CD14-positive monocyte (primary cell): ENCODE measurements around the gene SLC24A3. TPM values are rescaled to one million over a fixed set of nuclear protein-coding genes. Genes with fewer than 3 reads are reported as not detected.

Source experiments
- DNase-seq, 3 donors: peaks; one replicate each; pipeline ENCODE4 v3.0.0-alpha.2; 2011 to 2022
- H2AFZ ChIP-seq: 2 replicates; pipeline ENCODE4 v1.6.0; 2012; ENCODE audit warnings: mild to moderate bottlenecking, low read depth, low read length, inconsistent platforms; ENCODE audit not compliant: insufficient read depth, poor library complexity, severe bottlenecking
- H3K27ac ChIP-seq, 2 donors: 1 replicate in 1 of 2; 2 replicates in 1 of 2; pipeline ENCODE4 v1.5.1; 2012 to 2013; ENCODE audit warnings: low read length in 2 of 2, control low read depth in 1 of 2, inconsistent platforms in 1 of 2, low read depth in 1 of 2, mild to moderate bottlenecking in 1 of 2
- H3K27me3 ChIP-seq, 2 donors: one replicate each; pipeline versions ENCODE4 v1.6.0 to v1.6.1; 2011 to 2013; ENCODE audit warnings: low read length in 2 of 2; ENCODE audit not compliant: control insufficient read depth in 2 of 2, insufficient read depth in 2 of 2
- H3K36me3 ChIP-seq, 2 donors: replicated peaks in 1 of 2; 1 replicate in 1 of 2; 2 replicates in 1 of 2; pipeline versions ENCODE4 v1.5.1 to v1.6.1; 2012 to 2013; ENCODE audit warnings: low read length in 2 of 2, control low read depth in 1 of 2, inconsistent platforms in 1 of 2, mild to moderate bottlenecking in 1 of 2; ENCODE audit not compliant: insufficient read depth in 2 of 2, control insufficient read depth in 1 of 2
- H3K4me1 ChIP-seq, 2 donors: 1 replicate in 1 of 2; 2 replicates in 1 of 2; pipeline versions ENCODE4 v1.5.1 to v1.6.1; 2012 to 2013; ENCODE audit warnings: low read length in 2 of 2, control low read depth in 1 of 2, inconsistent platforms in 1 of 2, mild to moderate bottlenecking in 1 of 2, moderate library complexity in 1 of 2; ENCODE audit not compliant: insufficient read depth in 2 of 2, control insufficient read depth in 1 of 2
- H3K4me2 ChIP-seq: replicated peaks from 2 replicates; pipeline ENCODE3; 2012; ENCODE audit warnings: low read length, moderate library complexity, mild to moderate bottlenecking; ENCODE audit not compliant: poor library complexity, severe bottlenecking; ENCODE audit errors: extremely low read depth
- H3K4me3 ChIP-seq, 3 experiments: fragments of 200-600 bp in 1 of 3; sonication (generic) in 1 of 3; replicated peaks in 1 of 3; 1 replicate in 2 of 3; 2 replicates in 1 of 3; pipeline ENCODE4 v1.5.1; 2011 to 2013; ENCODE audit warnings: low read length in 3 of 3, mild to moderate bottlenecking in 3 of 3, control low read depth in 2 of 3, low read depth in 2 of 3, inconsistent platforms in 1 of 3, moderate library complexity in 1 of 3
- H3K79me2 ChIP-seq: 2 replicates; pipeline ENCODE4 v1.6.0; 2012; ENCODE audit warnings: mild to moderate bottlenecking, control low read depth, inconsistent platforms, low read length, moderate library complexity; ENCODE audit not compliant: insufficient read depth
- H3K9ac ChIP-seq: 2 replicates; pipeline ENCODE4 v1.6.0; 2017; ENCODE audit warnings: low read length, mild to moderate bottlenecking; ENCODE audit not compliant: insufficient read depth, poor library complexity, severe bottlenecking
- H3K9me3 ChIP-seq, 2 donors: replicated peaks in 1 of 2; 1 replicate in 1 of 2; 2 replicates in 1 of 2; pipeline versions ENCODE4 v1.5.1 to v1.6.1; 2012 to 2013; ENCODE audit warnings: low read length in 2 of 2, control low read depth in 1 of 2; ENCODE audit not compliant: control insufficient read depth in 1 of 2, insufficient read depth in 1 of 2
- H4K20me1 ChIP-seq: 2 replicates; pipeline ENCODE4 v1.6.0; 2012; ENCODE audit warnings: mild to moderate bottlenecking, low read length, control low read depth, moderate library complexity; ENCODE audit not compliant: insufficient read depth
- H3K27ac Mint-ChIP-seq, 7 donors: one replicate each; pipeline ENCODE4 v1.8.0; 2020; ENCODE audit warnings: mild to moderate bottlenecking in 7 of 7, mixed read lengths in 7 of 7, moderate library complexity in 6 of 7, inconsistent platforms in 2 of 7
- H3K27me3 Mint-ChIP-seq, 3 donors: one replicate each; pipeline ENCODE4 v1.8.0; 2021 to 2022; ENCODE audit warnings: low read depth in 3 of 3, mild to moderate bottlenecking in 3 of 3, mixed read lengths in 3 of 3, moderate library complexity in 3 of 3, inconsistent platforms in 1 of 3
- H3K36me3 Mint-ChIP-seq, 2 donors: one replicate each; pipeline ENCODE4 v1.8.0; 2020; ENCODE audit warnings: mixed read lengths in 2 of 2, inconsistent platforms in 1 of 2, mild to moderate bottlenecking in 1 of 2
- H3K4me1 Mint-ChIP-seq: one replicate; pipeline ENCODE4 v1.8.0; 2020; ENCODE audit warnings: mild to moderate bottlenecking, mixed read lengths
- H3K4me3 Mint-ChIP-seq, 2 donors: one replicate each; pipeline ENCODE4 v1.8.0; 2020; ENCODE audit warnings: mild to moderate bottlenecking in 2 of 2, mixed read lengths in 2 of 2, moderate library complexity in 1 of 2
- H3K9me3 Mint-ChIP-seq, 7 donors: one replicate each; pipeline ENCODE4 v1.8.0; 2020 to 2022; ENCODE audit warnings: mixed read lengths in 7 of 7, mild to moderate bottlenecking in 6 of 7, moderate library complexity in 6 of 7, inconsistent platforms in 2 of 7
- CTCF ChIP-seq: fragments of 200-600 bp; IDR thresholded peaks from one replicate; pipeline ENCODE4 v1.8.0; 2022; ENCODE audit warnings: antibody characterized with exemption, mild to moderate bottlenecking
- WGBS: methylation state at CpG from one replicate; pipeline ENCODE4 v1.1.5; 2013; ENCODE audit warnings: missing lambda C conversion rate; ENCODE audit not compliant: insufficient coverage; 5-methylcytosine and 5-hydroxymethylcytosine counted together
- intact Hi-C, 2 donors: fragments of 100-400 bp; cut with micrococcal nuclease; formaldehyde crosslinking; loops; one replicate each; pipeline versions ENCODE4 v1.15.0 to v1.15.1; 2023
- polyA plus RNA-seq, 3 donors: library from polyadenylated mRNA; depleted of rRNA in 1 of 3; unstranded in 2 of 3; stranded (reverse) in 1 of 3; fragments of 300-500 nt in 2 of 3; fragments of >200 nt in 1 of 3; fragmentation: Illumina TruSeq in 2 of 3; gene quantifications; 1 replicate in 2 of 3; 2 replicates in 1 of 3; pipeline ENCODE4 v1.2.3, GENCODE V29; 2012 to 2021

The SLC24A3 gene
- polyA plus RNA-seq, 3 donors = 0.04 to 0.08 TPM; not detected in 1

- H3K27me3 ChIP-seq = no peaks in the 10 kb centered on the region
- H3K27me3 Mint-ChIP-seq = peaks cover 0 to 5% (median 1%) of the 10 kb centered on the region in 3 donors
- no peak for DNase-seq
- no peaks in the 10 kb centered on the region for H3K4me1 Mint-ChIP-seq
- no peaks in the 10 kb centered on the region for H3K79me2 ChIP-seq
- no peaks in the 10 kb centered on the region for H4K20me1 ChIP-seq
- WGBS = 93% methylated on average over 2 of the region's 4 CpGs
- no peaks in the 10 kb centered on the region for H3K36me3 ChIP-seq
- H3K36me3 Mint-ChIP-seq = no peaks in the 10 kb centered on the region
- H3K9me3 ChIP-seq = no peaks in the 10 kb centered on the region
- H2AFZ ChIP-seq = no peak overlapping the region
- intact Hi-C loops = no loop called here
- no peak overlapping the region for H3K4me3 Mint-ChIP-seq
- no peak overlapping the region for H3K4me3 ChIP-seq
- H3K9me3 Mint-ChIP-seq = peaks cover 0 to 3% (median 1%) of the 10 kb centered on the region in 7 donors
- no peak overlapping the region for H3K4me2 ChIP-seq
- no peak for TF ChIP-seq CTCF
- H3K27ac Mint-ChIP-seq = peak overlapping the region in 1 of 7 donors; percentile 0
- H3K4me1 ChIP-seq = no peaks in the 10 kb centered on the region
- H3K27ac ChIP-seq = no peak overlapping the region
- H3K9ac ChIP-seq = no peak overlapping the region
These were observed 196.5 kb downstream of the SLC24A3 start for GRCh38 chr20:19408971-19409370.

- WGBS = 100% methylated on average over 1 of the region's 3 CpGs
- intact Hi-C loops = no loop called here
These were observed 199.4 kb downstream of the SLC24A3 start for GRCh38 chr20:19411811-19412210.

More at GRCh38 chr20:19411811-19412210, 199.4 kb downstream of the SLC24A3 start:
- H3K27me3 Mint-ChIP-seq = peaks cover 0 to 1% (median 1%) of the 10 kb centered on the region in 3 donors
- no peak overlapping the region for H3K4me2 ChIP-seq
- no peaks in the 10 kb centered on the region for H3K4me1 Mint-ChIP-seq
- H3K9me3 Mint-ChIP-seq = peaks cover 0 to 2% (median 0%) of the 10 kb centered on the region in 7 donors
- no peak overlapping the region for H2AFZ ChIP-seq
- no peaks in the 10 kb centered on the region for H3K27me3 ChIP-seq
- H3K36me3 Mint-ChIP-seq = no peaks in the 10 kb centered on the region
- no peaks in the 10 kb centered on the region for H4K20me1 ChIP-seq
- H3K27ac Mint-ChIP-seq = no peak overlapping the region
- no peak overlapping the region for H3K4me3 Mint-ChIP-seq
- no peaks in the 10 kb centered on the region for H3K4me1 ChIP-seq
- no peaks in the 10 kb centered on the region for H3K36me3 ChIP-seq
- H3K9ac ChIP-seq = no peak overlapping the region
- no peak for DNase-seq
- no peak overlapping the region for H3K27ac ChIP-seq
- TF ChIP-seq CTCF = no peak
- no peaks in the 10 kb centered on the region for H3K9me3 ChIP-seq
- no peaks in the 10 kb centered on the region for H3K79me2 ChIP-seq
- H3K4me3 ChIP-seq = no peak overlapping the region
